Daoy (cell line): Measurements from ENCODE around the gene HSP90B1. TPM values are rescaled to one million over a fixed set of nuclear protein-coding genes. Genes with fewer than 3 reads are reported as not detected.

Experiments
- DNase-seq: peaks from one replicate; pipeline ENCODE4 v3.0.0-alpha.2; 2015; ENCODE audit warnings: low read depth
- total RNA-seq: library from RNA; depleted of rRNA; stranded (reverse); fragments of >200 nt; shearing (Covaris generic); gene quantifications from 2 replicates; pipeline ENCODE4 v1.2.3, GENCODE V29; 2014

Gene HSP90B1
- total RNA-seq, 1 experiment from 2014 or later = 840 TPM

- peak; percentile 90 for DNase-seq
Observed at GRCh38 chr12:103929046-103929783, 995 bp upstream of the HSP90B1 start.

- no peak for DNase-seq
Observed at GRCh38 chr12:103929784-103930033, 501 bp upstream of the HSP90B1 start.

- DNase-seq = peak; percentile 29
Observed at GRCh38 chr12:103930787-103931735, 851 bp downstream of the HSP90B1 start.

GRCh38 chr12:103933237-103933636 lies 3.0 kb downstream of the HSP90B1 start:
- no peak for DNase-seq

- DNase-seq = no peak
Observed at GRCh38 chr12:103936679-103937078, 6.5 kb downstream of the HSP90B1 start.

- no peak for DNase-seq
Observed at GRCh38 chr12:103944964-103945363, 14.8 kb downstream of the HSP90B1 start.

- DNase-seq = no peak
Observed at GRCh38 chr12:103947871-103948555, 17.8 kb downstream of the HSP90B1 start.

- no peak for DNase-seq
Observed at GRCh38 chr12:103948746-103949406, 18.7 kb downstream of the HSP90B1 start.

- DNase-seq = no peak
Observed at GRCh38 chr12:103952497-103952896, 22.3 kb downstream of the HSP90B1 start.

- no peak for DNase-seq
Observed at GRCh38 chr12:103955811-103956508, 25.8 kb downstream of the HSP90B1 start.

GRCh38 chr12:103956509-103957027 lies 26.4 kb downstream of the HSP90B1 start:
- DNase-seq = no peak

GRCh38 chr12:103957865-103958388 lies 27.7 kb downstream of the HSP90B1 start:
- no peak for DNase-seq

- no peak for DNase-seq
Observed at GRCh38 chr12:103958621-103959020, 28.4 kb downstream of the HSP90B1 start.

GRCh38 chr12:103960616-103961227 lies 30.5 kb downstream of the HSP90B1 start:
- DNase-seq = no peak

GRCh38 chr12:103962493-103962892 lies 32.3 kb downstream of the HSP90B1 start:
- DNase-seq = no peak

- DNase-seq = no peak
Observed at GRCh38 chr12:103964805-103965204, 34.6 kb downstream of the HSP90B1 start.

GRCh38 chr12:103965255-103965589 lies 35.0 kb downstream of the HSP90B1 start:
- no peak for DNase-seq

- peak; percentile 100 for DNase-seq
Observed at GRCh38 chr12:103965590-103966504, 35.6 kb downstream of the HSP90B1 start, which contains the start of gene TDG. TSS of gene TDG (plus strand) at chr12:103965872. CDS start at chr12:103966038, 166 bp downstream.

GRCh38 chr12:103966736-103967135 lies 36.5 kb downstream of the HSP90B1 start:
- DNase-seq = no peak
